Fibroblast of mammary gland (primary cell): ENCODE results near the gene MAN2B2.
A peak's percentile ranks its signal among the peaks of the same experiment; 100 is the strongest.

Experiments used
- DNase-seq: peaks from one replicate; pipeline ENCODE4 v3.0.0-alpha.2; 2010; ENCODE audit warnings: low read depth
- H3K4me3 ChIP-seq: 2 replicates; pipeline ENCODE4 v1.5.1; 2011; ENCODE audit warnings: low read depth, mild to moderate bottlenecking, low read length, moderate library complexity; ENCODE audit not compliant: control insufficient read depth
- TF ChIP-seq, protein P1 (sequence below): conservative IDR thresholded peaks from 2 replicates; pipeline ENCODE4 v1.5.1; 2011; ENCODE audit warnings: low read depth, low read length, inconsistent platforms; ENCODE audit not compliant: control insufficient read depth, insufficient read depth

Gene MAN2B2

DNA sequence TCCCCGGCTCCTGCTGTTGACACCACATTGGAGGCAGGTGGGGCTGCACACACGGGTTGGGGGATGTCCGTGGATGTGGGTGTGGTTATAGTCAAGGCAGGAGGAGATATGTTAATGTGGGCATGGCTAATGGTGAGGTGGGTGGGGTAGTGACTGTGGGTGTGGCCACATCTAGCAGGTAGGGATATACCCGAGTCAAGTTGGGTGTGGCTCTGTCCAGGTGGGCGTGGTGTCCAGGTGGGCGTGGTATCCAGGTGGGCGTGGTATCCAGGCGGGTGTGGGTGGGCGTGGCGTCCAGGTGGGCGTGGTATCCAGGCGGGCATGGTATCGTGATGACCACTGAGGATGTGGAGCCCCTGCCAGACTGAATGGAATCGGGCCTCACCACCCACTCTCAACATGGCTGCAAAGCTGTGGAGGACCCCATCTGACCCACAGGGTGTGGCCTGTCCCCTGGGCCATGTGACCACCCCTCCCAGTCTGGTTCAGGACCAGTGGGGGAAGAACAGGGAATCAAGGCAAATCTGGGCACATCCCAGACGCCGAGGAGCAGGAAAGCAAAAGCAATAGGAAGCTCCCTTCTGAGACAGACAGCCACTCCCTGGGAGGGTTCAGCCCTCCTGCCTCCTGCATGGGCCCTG is 21.0 kb downstream of the MAN2B2 start:
- TF ChIP-seq, protein P1, sequence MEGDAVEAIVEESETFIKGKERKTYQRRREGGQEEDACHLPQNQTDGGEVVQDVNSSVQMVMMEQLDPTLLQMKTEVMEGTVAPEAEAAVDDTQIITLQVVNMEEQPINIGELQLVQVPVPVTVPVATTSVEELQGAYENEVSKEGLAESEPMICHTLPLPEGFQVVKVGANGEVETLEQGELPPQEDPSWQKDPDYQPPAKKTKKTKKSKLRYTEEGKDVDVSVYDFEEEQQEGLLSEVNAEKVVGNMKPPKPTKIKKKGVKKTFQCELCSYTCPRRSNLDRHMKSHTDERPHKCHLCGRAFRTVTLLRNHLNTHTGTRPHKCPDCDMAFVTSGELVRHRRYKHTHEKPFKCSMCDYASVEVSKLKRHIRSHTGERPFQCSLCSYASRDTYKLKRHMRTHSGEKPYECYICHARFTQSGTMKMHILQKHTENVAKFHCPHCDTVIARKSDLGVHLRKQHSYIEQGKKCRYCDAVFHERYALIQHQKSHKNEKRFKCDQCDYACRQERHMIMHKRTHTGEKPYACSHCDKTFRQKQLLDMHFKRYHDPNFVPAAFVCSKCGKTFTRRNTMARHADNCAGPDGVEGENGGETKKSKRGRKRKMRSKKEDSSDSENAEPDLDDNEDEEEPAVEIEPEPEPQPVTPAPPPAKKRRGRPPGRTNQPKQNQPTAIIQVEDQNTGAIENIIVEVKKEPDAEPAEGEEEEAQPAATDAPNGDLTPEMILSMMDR, result no peak
- peak; percentile 3 for DNase-seq
- no peak overlapping the region for H3K4me3 ChIP-seq

DNA sequence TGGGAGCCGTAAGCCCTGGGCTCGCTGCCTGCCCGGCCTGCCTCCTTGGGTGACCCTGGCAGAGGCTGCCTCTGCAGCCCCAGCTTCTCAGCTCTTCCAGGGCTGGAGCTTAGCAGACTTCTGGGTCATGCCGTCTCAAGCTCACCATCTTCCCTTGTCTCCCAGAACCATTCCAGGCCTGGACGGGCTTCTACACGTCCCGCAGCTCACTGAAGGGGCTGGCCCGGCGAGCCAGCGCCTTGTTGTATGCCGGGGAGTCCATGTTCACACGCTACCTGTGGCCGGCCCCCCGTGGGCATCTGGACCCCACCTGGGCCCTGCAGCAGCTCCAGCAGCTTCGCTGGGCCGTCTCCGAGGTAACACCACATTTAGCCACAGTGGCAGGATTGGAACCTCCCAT is 22.0 kb downstream of the MAN2B2 start:
- H3K4me3 ChIP-seq, result no peak overlapping the region
- TF ChIP-seq, protein P1, result no peak
- no peak for DNase-seq

DNA sequence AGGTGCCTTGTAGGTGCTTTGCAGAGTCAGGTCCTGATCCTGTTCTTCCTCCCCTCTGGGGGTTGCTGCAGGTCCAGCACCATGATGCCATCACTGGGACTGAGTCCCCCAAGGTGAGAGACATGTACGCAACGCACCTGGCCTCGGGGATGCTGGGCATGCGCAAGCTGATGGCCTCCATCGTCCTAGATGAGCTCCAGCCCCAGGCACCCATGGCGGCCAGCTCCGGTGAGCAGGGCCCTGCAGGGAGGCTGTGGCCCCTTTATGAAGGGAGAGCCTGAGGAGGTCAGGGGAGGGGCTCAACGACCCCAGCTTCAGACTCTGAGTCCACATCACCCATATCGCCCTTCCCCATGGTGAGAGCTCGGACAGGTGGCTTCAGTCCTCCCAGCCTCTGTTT is 23.1 kb downstream of the MAN2B2 start:
- no peak for DNase-seq
- TF ChIP-seq, protein P1, result no peak
- H3K4me3 ChIP-seq, result no peak overlapping the region

DNA sequence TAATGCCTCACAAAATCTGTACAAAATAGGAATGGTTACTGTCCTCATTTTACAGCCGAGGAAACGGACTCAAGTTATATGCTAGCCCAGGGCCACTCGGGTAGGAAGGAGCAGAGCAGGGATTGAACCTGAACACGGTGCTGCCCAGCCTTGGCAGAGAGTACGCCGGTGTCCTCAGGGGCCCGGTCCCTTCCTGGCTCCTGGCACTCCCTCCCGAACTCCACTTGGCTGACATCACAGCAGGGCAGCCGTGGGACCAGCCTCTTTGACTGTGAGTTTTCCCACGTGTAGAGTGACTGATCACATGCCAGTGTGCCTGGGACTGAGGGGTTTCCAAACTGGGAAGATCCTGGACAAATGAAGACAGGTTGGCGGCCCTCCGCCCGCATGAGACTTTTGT is 23.7 kb downstream of the MAN2B2 start:
- H3K4me3 ChIP-seq, result no peak overlapping the region
- DNase-seq, result no peak
- TF ChIP-seq, protein P1, result no peak

DNA sequence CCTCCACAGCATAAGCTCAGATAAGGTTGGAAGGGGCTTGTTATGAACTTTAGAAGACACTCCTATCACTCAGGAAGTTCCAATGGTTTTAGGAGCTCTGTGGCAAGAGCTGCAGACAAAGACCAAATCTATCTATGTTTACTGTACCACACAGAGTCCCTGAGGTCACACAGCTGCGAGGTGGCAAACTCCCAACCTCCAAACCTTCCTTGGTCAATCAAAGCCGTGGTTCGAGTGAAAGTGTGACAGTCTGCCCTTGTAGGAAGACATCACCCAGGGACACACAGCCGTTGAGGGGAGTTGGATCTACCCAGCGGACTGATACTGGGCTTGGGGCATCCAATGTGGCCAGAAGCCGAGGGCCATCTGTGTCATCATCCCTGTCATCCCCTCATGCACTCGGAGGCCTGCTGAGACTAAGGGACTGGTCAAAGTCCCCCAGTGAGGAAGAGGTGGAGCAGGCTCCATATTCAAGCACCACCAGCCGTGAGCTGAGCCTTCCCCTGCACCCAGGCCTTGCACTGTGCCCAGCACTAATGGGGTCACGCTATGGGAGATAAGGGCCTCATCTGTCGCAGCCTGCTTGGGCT is 26.8 kb downstream of the MAN2B2 start:
- TF ChIP-seq, protein P1, result no peak
- DNase-seq, result no peak
- H3K4me3 ChIP-seq, result no peak overlapping the region

DNA sequence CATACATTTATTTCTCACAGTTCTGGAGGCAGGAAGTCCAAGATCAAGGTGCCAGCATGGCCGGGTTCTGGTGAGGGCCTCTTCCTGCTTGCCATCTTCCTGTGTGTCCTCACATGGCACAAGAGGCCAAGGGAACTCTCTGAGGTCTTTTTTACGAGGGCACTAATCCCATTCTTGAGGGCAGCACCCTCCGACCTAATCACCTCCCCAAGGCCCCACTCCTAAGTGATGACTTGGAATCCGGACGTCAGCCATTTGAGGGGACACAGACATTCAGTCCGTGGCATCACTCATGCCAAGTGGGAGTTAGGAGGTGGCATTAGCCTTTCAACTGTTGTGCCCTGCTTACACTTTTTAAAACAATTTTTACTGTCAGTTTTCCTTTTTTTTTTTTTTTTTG is 27.3 kb downstream of the MAN2B2 start:
- H3K4me3 ChIP-seq, result no peak overlapping the region
- no peak for DNase-seq
- TF ChIP-seq, protein P1, result no peak
